Osteoblast (primary cell): ENCODE measurements around the gene TBX15. TPM values are rescaled to one million over a fixed set of nuclear protein-coding genes. Genes with fewer than 3 reads are reported as not detected.

ENCODE experiments used
- DNase-seq: peaks from one replicate; pipeline ENCODE4 v3.0.0; 2011; ENCODE audit warnings: low spot score, mixed read lengths; ENCODE audit not compliant: insufficient read length; ENCODE audit errors: missing footprints
- H2AFZ ChIP-seq: 2 replicates; pipeline ENCODE4 v1.6.0; 2011; ENCODE audit warnings: mild to moderate bottlenecking, low read length
- H3K27ac ChIP-seq: 2 replicates; pipeline ENCODE4 v1.5.1; 2011; ENCODE audit warnings: mild to moderate bottlenecking, low read depth, low read length, moderate library complexity
- H3K27me3 ChIP-seq: 2 replicates; pipeline ENCODE4 v1.6.0; 2012; ENCODE audit warnings: mild to moderate bottlenecking, control low read depth, inconsistent platforms, low read length, moderate library complexity; ENCODE audit not compliant: insufficient read depth
- H3K36me3 ChIP-seq: 2 replicates; pipeline ENCODE4 v1.5.1; 2011; ENCODE audit warnings: mild to moderate bottlenecking, low read length, control low read depth, moderate library complexity; ENCODE audit not compliant: insufficient read depth
- H3K4me1 ChIP-seq: 2 replicates; pipeline ENCODE4 v1.5.1; 2011; ENCODE audit warnings: mild to moderate bottlenecking, low read length, control low read depth, moderate library complexity; ENCODE audit not compliant: insufficient read depth
- H3K4me2 ChIP-seq: 2 replicates; pipeline ENCODE4 v1.6.0; 2011; ENCODE audit warnings: mild to moderate bottlenecking, low read length; ENCODE audit not compliant: insufficient read depth
- H3K4me3 ChIP-seq: fragments of 200-600 bp; sonication (generic); 3 replicates; pipeline ENCODE4 v1.5.1; 2012; ENCODE audit warnings: mild to moderate bottlenecking, low read length, inconsistent platforms; ENCODE audit not compliant: insufficient read depth
- H3K79me2 ChIP-seq: 2 replicates; pipeline ENCODE4 v1.6.0; 2012; ENCODE audit warnings: mild to moderate bottlenecking, low read length, control low read depth, inconsistent platforms; ENCODE audit not compliant: insufficient read depth
- H3K9me3 ChIP-seq: 2 replicates; pipeline ENCODE4 v1.5.1; 2011; ENCODE audit warnings: low read depth, low read length, control low read depth
- H4K20me1 ChIP-seq: 2 replicates; pipeline ENCODE4 v1.6.0; 2012; ENCODE audit warnings: mild to moderate bottlenecking, low read length, control low read depth; ENCODE audit not compliant: insufficient read depth
- total RNA-seq: library from RNA; depleted of rRNA; stranded (reverse); fragments of >200 nt; gene quantifications from 2 replicates; pipeline ENCODE4 v1.2.3, GENCODE V29; 2012
- TF ChIP-seq, protein P1 (sequence below): IDR thresholded peaks from 2 replicates; pipeline ENCODE4 v1.5.1; 2011; ENCODE audit warnings: mild to moderate bottlenecking, low read depth, low read length, moderate library complexity; ENCODE audit errors: extremely low read depth

TBX15 gene
- total RNA-seq, 1 donor: 44.5 TPM

DNA sequence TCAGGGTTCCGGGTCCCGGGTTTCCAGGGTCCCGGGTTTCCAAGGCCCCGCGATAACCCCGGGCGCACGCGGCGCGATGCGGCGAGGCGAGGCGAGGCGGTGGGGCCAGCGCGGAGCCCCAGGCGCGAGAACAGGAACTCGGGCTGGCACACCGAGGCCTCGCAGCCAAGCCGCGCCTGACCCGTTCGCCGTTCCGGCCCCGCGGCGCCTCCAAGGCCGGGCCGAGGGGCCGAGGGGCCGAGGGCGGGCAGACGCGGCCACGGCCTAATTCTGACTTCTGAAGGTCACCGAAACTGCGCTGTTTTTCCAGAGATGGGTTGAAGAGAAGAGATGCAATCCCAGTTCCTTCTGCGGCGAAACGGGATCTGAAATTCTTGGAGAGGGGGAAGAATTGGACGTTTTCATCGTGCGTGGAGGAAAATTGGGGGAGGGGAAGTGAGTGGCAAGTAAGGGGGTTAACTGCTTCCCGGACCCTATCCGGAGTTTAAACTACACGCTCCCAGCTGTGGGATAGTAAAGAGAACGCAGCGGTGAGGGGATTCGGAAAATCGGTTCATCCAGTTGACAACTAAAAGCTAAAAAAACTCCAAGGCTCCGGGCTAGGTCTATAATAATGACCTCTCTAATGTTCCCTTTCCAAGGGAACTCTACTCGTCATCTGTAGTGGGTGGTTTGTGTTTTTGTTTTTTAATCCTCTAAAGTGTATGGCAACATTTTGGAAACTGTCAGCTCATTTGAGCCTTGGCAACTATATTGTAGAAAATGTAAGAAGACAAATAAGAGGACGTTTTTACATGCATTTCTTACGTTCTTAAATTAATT, 8.2 kb downstream of the TBX15 start:
- DNase-seq: no peak
- peaks cover 23% of the 10 kb centered on the region for H3K4me1 ChIP-seq
- H2AFZ ChIP-seq: peak overlapping the region; percentile 24
- no peaks in the 10 kb centered on the region for H3K36me3 ChIP-seq
- peaks cover 14% of the 10 kb centered on the region for H4K20me1 ChIP-seq
- H3K27ac ChIP-seq: peak overlapping the region; percentile 85
- H3K9me3 ChIP-seq: no peaks in the 10 kb centered on the region
- TF ChIP-seq, protein P1, sequence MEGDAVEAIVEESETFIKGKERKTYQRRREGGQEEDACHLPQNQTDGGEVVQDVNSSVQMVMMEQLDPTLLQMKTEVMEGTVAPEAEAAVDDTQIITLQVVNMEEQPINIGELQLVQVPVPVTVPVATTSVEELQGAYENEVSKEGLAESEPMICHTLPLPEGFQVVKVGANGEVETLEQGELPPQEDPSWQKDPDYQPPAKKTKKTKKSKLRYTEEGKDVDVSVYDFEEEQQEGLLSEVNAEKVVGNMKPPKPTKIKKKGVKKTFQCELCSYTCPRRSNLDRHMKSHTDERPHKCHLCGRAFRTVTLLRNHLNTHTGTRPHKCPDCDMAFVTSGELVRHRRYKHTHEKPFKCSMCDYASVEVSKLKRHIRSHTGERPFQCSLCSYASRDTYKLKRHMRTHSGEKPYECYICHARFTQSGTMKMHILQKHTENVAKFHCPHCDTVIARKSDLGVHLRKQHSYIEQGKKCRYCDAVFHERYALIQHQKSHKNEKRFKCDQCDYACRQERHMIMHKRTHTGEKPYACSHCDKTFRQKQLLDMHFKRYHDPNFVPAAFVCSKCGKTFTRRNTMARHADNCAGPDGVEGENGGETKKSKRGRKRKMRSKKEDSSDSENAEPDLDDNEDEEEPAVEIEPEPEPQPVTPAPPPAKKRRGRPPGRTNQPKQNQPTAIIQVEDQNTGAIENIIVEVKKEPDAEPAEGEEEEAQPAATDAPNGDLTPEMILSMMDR: no peak
- peak overlapping the region; percentile 63 for H3K4me3 ChIP-seq
- peaks cover 100% of the 10 kb centered on the region for H3K79me2 ChIP-seq
- H3K27me3 ChIP-seq: no peaks in the 10 kb centered on the region
- H3K4me2 ChIP-seq: peak overlapping the region; percentile 97

GRCh38 chr1:118978914-118979701, 9.0 kb downstream of the TBX15 start:
- TF ChIP-seq, protein P1: no peak
- peaks cover 16% of the 10 kb centered on the region for H4K20me1 ChIP-seq
- peaks cover 28% of the 10 kb centered on the region for H3K4me1 ChIP-seq
- peaks cover 100% of the 10 kb centered on the region for H3K79me2 ChIP-seq
- H2AFZ ChIP-seq: peak overlapping the region; percentile 56
- no peaks in the 10 kb centered on the region for H3K36me3 ChIP-seq
- DNase-seq: peak; percentile 89
- H3K27ac ChIP-seq: peak overlapping the region; percentile 85
- H3K27me3 ChIP-seq: no peaks in the 10 kb centered on the region
- H3K9me3 ChIP-seq: no peaks in the 10 kb centered on the region
- peak overlapping the region; percentile 63 for H3K4me3 ChIP-seq
- peak overlapping the region; percentile 97 for H3K4me2 ChIP-seq

DNA sequence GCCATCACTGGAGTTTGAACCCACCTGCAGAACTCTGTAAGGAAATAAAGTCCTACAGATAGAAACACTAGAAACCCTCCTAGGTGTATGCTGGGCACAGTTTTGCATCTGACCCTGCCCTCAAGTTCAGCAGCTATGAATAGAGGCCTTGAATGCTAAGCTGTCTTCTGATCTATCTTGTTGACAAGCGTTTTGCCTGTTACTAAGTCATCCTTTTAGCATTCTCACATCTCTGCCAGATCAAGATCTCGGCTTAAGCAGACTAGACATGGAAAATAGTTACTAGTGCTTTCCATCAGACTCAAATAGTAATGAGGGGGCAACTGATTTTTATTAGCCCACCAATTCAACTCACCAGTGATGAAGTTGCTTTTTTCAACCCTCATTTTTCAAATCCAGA, 10.5 kb downstream of the TBX15 start:
- no peaks in the 10 kb centered on the region for H3K36me3 ChIP-seq
- no peak overlapping the region for H2AFZ ChIP-seq
- no peak overlapping the region for H3K4me2 ChIP-seq
- no peaks in the 10 kb centered on the region for H3K9me3 ChIP-seq
- H3K79me2 ChIP-seq: peaks cover 100% of the 10 kb centered on the region
- H4K20me1 ChIP-seq: peaks cover 29% of the 10 kb centered on the region
- TF ChIP-seq, protein P1: no peak
- H3K27ac ChIP-seq: peak overlapping the region; percentile 85
- H3K4me3 ChIP-seq: no peak overlapping the region
- no peak for DNase-seq
- H3K27me3 ChIP-seq: no peaks in the 10 kb centered on the region
- H3K4me1 ChIP-seq: peaks cover 37% of the 10 kb centered on the region

DNA sequence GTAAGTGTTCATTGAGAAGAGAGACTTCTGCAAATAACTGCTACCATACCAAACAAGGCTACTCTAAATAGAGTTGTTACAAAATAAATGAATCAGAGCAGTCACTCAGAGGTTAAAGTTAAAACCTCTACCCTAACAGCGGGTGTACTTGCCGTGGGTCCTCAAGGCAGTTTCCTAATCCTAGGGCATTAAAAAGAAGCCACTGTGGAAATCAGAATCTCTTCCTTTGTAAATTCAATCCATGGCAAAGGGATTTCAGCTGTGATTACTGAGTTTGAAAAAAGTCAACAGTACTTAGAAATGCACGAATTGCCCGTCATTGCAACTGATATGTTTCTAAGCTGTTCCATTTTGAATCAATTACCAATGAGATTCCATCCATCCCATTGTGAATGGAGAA, 13.5 kb downstream of the TBX15 start:
- H3K27ac ChIP-seq: no peak overlapping the region
- DNase-seq: no peak
- no peak overlapping the region for H2AFZ ChIP-seq
- no peak overlapping the region for H3K4me2 ChIP-seq
- H3K79me2 ChIP-seq: peaks cover 100% of the 10 kb centered on the region
- no peaks in the 10 kb centered on the region for H3K36me3 ChIP-seq
- H3K4me3 ChIP-seq: no peak overlapping the region
- H3K9me3 ChIP-seq: no peaks in the 10 kb centered on the region
- TF ChIP-seq, protein P1: no peak
- peaks cover 31% of the 10 kb centered on the region for H3K4me1 ChIP-seq
- H3K27me3 ChIP-seq: no peaks in the 10 kb centered on the region
- peaks cover 53% of the 10 kb centered on the region for H4K20me1 ChIP-seq
